Measurements from ENCODE around the gene EXOC3L4. TPM values are rescaled to one million over a fixed set of nuclear protein-coding genes. Genes with fewer than 3 reads are reported as not detected.
A peak's percentile ranks its signal among the peaks of the same experiment; 100 is the strongest.

Gene EXOC3L4
- total and polyA plus RNA-seq, 2 donors from 2014 or later: 11.6 to 15.6 TPM

GRCh38 chr14:103140316-103141109, 46.0 kb downstream of the EXOC3L4 start:
- no peaks in the 10 kb centered on the region for H3K36me3 ChIP-seq (ENCODE audit: control insufficient read depth in 2 of 3, insufficient read depth in 3 of 3, low read length in 3 of 3)
- intact Hi-C loops (cut with DNase I): no loop called here
- DNase-seq (peak; percentile 62 to 81 (median 73)), FAIRE-seq (no peak)
- no peaks in the 10 kb centered on the region for H3K9me3 ChIP-seq (ENCODE audit: control insufficient read depth in 2 of 3, insufficient read depth in 1 of 3, low read length in 3 of 3)
- H3K4me3 ChIP-seq (ENCODE audit: low read length in 3 of 3): peak overlapping the region in 1 of 3 donors; percentile 38
- no peaks in the 10 kb centered on the region for H3K27me3 ChIP-seq (ENCODE audit: control insufficient read depth, insufficient read depth, low read length)
- no peaks in the 10 kb centered on the region for H3K4me1 ChIP-seq (ENCODE audit: control insufficient read depth in 2 of 3, insufficient read depth in 2 of 3, low read depth in 1 of 3, low read length in 3 of 3)
- H3K27ac ChIP-seq (ENCODE audit: low read depth in 2 of 2, low read length in 2 of 2): no peak overlapping the region
- no peak overlapping the region for H3K9ac ChIP-seq (ENCODE audit: low read length in 3 of 3)
- no peak for TF ChIP-seq CTCF (IDR thresholded peaks at IDR 0.05; ENCODE audit: borderline replicate concordance, extremely low read depth, insufficient read depth)

GRCh38 chr14:103141117-103141796, 46.7 kb downstream of the EXOC3L4 start:
- intact Hi-C loops (cut with DNase I): no loop called here
- H3K9ac ChIP-seq (ENCODE audit: low read length in 3 of 3): no peak overlapping the region
- no peaks in the 10 kb centered on the region for H3K9me3 ChIP-seq (ENCODE audit: control insufficient read depth in 2 of 3, insufficient read depth in 1 of 3, low read length in 3 of 3)
- H3K36me3 ChIP-seq (ENCODE audit: control insufficient read depth in 2 of 3, insufficient read depth in 3 of 3, low read length in 3 of 3): no peaks in the 10 kb centered on the region
- peak; percentile 60 for TF ChIP-seq CTCF (IDR thresholded peaks at IDR 0.05; ENCODE audit: borderline replicate concordance, extremely low read depth, insufficient read depth)
- DNase-seq: peak in 4 of 5 donors; percentile 48 to 80 (median 57)
- no peak overlapping the region for H3K27ac ChIP-seq (ENCODE audit: low read depth in 2 of 2, low read length in 2 of 2)
- no peak for FAIRE-seq
- H3K27me3 ChIP-seq (ENCODE audit: control insufficient read depth, insufficient read depth, low read length): no peaks in the 10 kb centered on the region
- H3K4me1 ChIP-seq (ENCODE audit: control insufficient read depth in 2 of 3, insufficient read depth in 2 of 3, low read depth in 1 of 3, low read length in 3 of 3): no peaks in the 10 kb centered on the region
- no peak overlapping the region for H3K4me3 ChIP-seq (ENCODE audit: low read length in 3 of 3)

- Histone ChIP-seq H3K27me3 (ENCODE audit: control insufficient read depth, insufficient read depth, low read length) (no peaks in the 10 kb centered on the region), H3K4me1 (ENCODE audit: control insufficient read depth in 2 of 3, insufficient read depth in 2 of 3, low read depth in 1 of 3, low read length in 3 of 3) (no peaks in the 10 kb centered on the region), H3K4me3 (ENCODE audit: low read length in 3 of 3) (no peak overlapping the region), H3K9me3 (ENCODE audit: control insufficient read depth in 2 of 3, insufficient read depth in 1 of 3, low read length in 3 of 3) (no peaks in the 10 kb centered on the region), H3K36me3 (ENCODE audit: control insufficient read depth in 2 of 3, insufficient read depth in 3 of 3, low read length in 3 of 3) (no peaks in the 10 kb centered on the region), H3K9ac (ENCODE audit: low read length in 3 of 3) (no peak overlapping the region), H3K27ac (ENCODE audit: low read depth in 2 of 2, low read length in 2 of 2) (no peak overlapping the region)
- intact Hi-C loops (cut with DNase I): no loop called here
- DNase-seq (no peak), FAIRE-seq (no peak)
- no peak for TF ChIP-seq CTCF (IDR thresholded peaks at IDR 0.05; ENCODE audit: borderline replicate concordance, extremely low read depth, insufficient read depth)
These were observed 47.5 kb downstream of the EXOC3L4 start for GRCh38 chr14:103142026-103142425.
